Naive thymus-derived CD4-positive, alpha-beta T cell (primary cell): ENCODE measurements around the gene BET1. TPM values are rescaled to one million over a fixed set of nuclear protein-coding genes. Genes with fewer than 3 reads are reported as not detected.

ENCODE experiments used
- ATAC-seq: fragments of 150-1000 bp; cut with Tn5 transposase; 2 replicates; pipeline ENCODE4 v1.10.0; 2021; ENCODE audit warnings: mild to moderate bottlenecking, moderate library complexity
- CTCF ChIA-PET: fragments of 350-600 bp; sonication (Branson Sonifier 250); formaldehyde crosslinking; loops from one replicate; lab custom pipeline; 2021; ENCODE audit warnings: antibody characterized with exemption; lab: Charles Lee
- POLR2A ChIA-PET: fragments of 350-600 bp; sonication (Branson Sonifier 250); formaldehyde crosslinking; loops from one replicate; lab custom pipeline; 2021; ENCODE audit warnings: antibody characterized with exemption, inconsistent platforms; lab: Charles Lee
- DNase-seq, 9 donors: peaks; one replicate each; pipeline versions ENCODE4 v3.0.0 to v3.0.0-alpha.2; 2020 to 2022; ENCODE audit warnings: mixed read lengths in 1 of 9
- H3K27ac ChIP-seq: one replicate; pipeline ENCODE4 v1.7.0; 2013; ENCODE audit warnings: mild to moderate bottlenecking, low read depth, low read length, moderate library complexity
- H3K27me3 ChIP-seq, 2 donors: one replicate each; pipeline ENCODE4 v1.7.0; 2013; ENCODE audit warnings: low read length in 2 of 2, mild to moderate bottlenecking in 2 of 2, moderate library complexity in 2 of 2; ENCODE audit not compliant: control insufficient read depth in 2 of 2, insufficient read depth in 2 of 2
- H3K36me3 ChIP-seq, 3 experiments: 1 replicate in 2 of 3; 2 replicates in 1 of 3; pipeline ENCODE4 v1.7.0; 2013; ENCODE audit warnings: low read length in 3 of 3, mild to moderate bottlenecking in 3 of 3, moderate library complexity in 1 of 3; ENCODE audit not compliant: insufficient read depth in 3 of 3, control insufficient read depth in 2 of 3
- H3K4me1 ChIP-seq, 2 donors: one replicate each; pipeline ENCODE4 v1.7.0; 2013; ENCODE audit warnings: low read length in 2 of 2, mild to moderate bottlenecking in 2 of 2, moderate library complexity in 1 of 2; ENCODE audit not compliant: control insufficient read depth in 2 of 2, insufficient read depth in 2 of 2
- H3K4me3 ChIP-seq: 2 replicates; pipeline ENCODE4 v1.7.0; 2013; ENCODE audit warnings: mild to moderate bottlenecking, low read length
- H3K9me3 ChIP-seq, 3 experiments: 1 replicate in 2 of 3; 2 replicates in 1 of 3; pipeline ENCODE4 v1.7.0; 2013; ENCODE audit warnings: low read length in 3 of 3; ENCODE audit not compliant: control insufficient read depth in 2 of 3
- H3K27ac Mint-ChIP-seq, 9 donors: one replicate each; pipeline ENCODE4 v1.8.0; 2020 to 2022; ENCODE audit warnings: mixed read lengths in 9 of 9, mild to moderate bottlenecking in 8 of 9, moderate library complexity in 5 of 9, inconsistent platforms in 2 of 9
- H3K27me3 Mint-ChIP-seq, 5 donors: one replicate each; pipeline ENCODE4 v1.8.0; 2021 to 2022; ENCODE audit warnings: mixed read lengths in 5 of 5, mild to moderate bottlenecking in 1 of 5
- H3K36me3 Mint-ChIP-seq, 5 donors: one replicate each; pipeline ENCODE4 v1.8.0; 2020 to 2022; ENCODE audit warnings: mixed read lengths in 5 of 5, mild to moderate bottlenecking in 3 of 5, inconsistent platforms in 1 of 5
- H3K4me1 Mint-ChIP-seq, 7 donors: one replicate each; pipeline ENCODE4 v1.8.0; 2020 to 2022; ENCODE audit warnings: mixed read lengths in 7 of 7, mild to moderate bottlenecking in 3 of 7, inconsistent platforms in 1 of 7
- H3K4me3 Mint-ChIP-seq, 10 donors: one replicate each; pipeline ENCODE4 v1.8.0; 2020 to 2022; ENCODE audit warnings: mild to moderate bottlenecking in 10 of 10, mixed read lengths in 10 of 10, moderate library complexity in 6 of 10, inconsistent platforms in 2 of 10
- H3K9me3 Mint-ChIP-seq, 11 donors: one replicate each; pipeline ENCODE4 v1.8.0; 2020 to 2022; ENCODE audit warnings: mixed read lengths in 11 of 11, mild to moderate bottlenecking in 4 of 11, inconsistent platforms in 1 of 11, moderate library complexity in 1 of 11
- intact Hi-C, 2 donors: fragments of 100-400 bp; cut with micrococcal nuclease; formaldehyde crosslinking; loops; one replicate each; pipeline ENCODE4 v1.15.1; 2023
- polyA plus RNA-seq, 2 donors: library from polyadenylated mRNA; unstranded; fragments of 300-500 nt; fragmentation: Illumina TruSeq; gene quantifications; one replicate each; pipeline ENCODE4 v1.2.3, GENCODE V29; 2021
- total RNA-seq, 6 experiments: library from RNA in 5 of 6; stranded (reverse) in 5 of 6; gene quantifications; 1 replicate in 5 of 6; 2 replicates in 1 of 6; pipeline ENCODE4 v1.2.3 and lab custom pipeline; 2021 to 2026

Gene BET1
- total and polyA plus RNA-seq, 7 experiments from 2014 or later: 9.9 to 37.6 (median 13.9) TPM

GRCh38 chr7:94016786-94017185 lies 12.6 kb upstream of the BET1 start:
- Histone ChIP-seq H3K4me1 (no peaks in the 10 kb centered on the region), H3K36me3 (no peaks in the 10 kb centered on the region), H3K27ac (no peak overlapping the region), H3K4me3 (no peak overlapping the region), H3K9me3 (no peaks in the 10 kb centered on the region), H3K27me3 (no peaks in the 10 kb centered on the region)
- peaks cover 0 to 1% (median 0%) of the 10 kb centered on the region in 11 donors for H3K9me3 Mint-ChIP-seq
- ChIA-PET POLR2A (interaction anchor here (0.6 kb wide), 1 partner anchor 52 kb away, joined by 3 read pairs; no protein-coding TSS in a partner anchor), CTCF (interaction anchor here (0.7 kb wide), 1 partner anchor 932 kb away, joined by 3 read pairs; no protein-coding TSS in a partner anchor)
- ATAC-seq: no peak
- no peaks in the 10 kb centered on the region for H3K4me1 Mint-ChIP-seq
- H3K27me3 Mint-ChIP-seq: peaks cover 0 to 34% (median 28%) of the 10 kb centered on the region in 5 donors
- intact Hi-C loops: no loop called here
- H3K4me3 Mint-ChIP-seq: no peak overlapping the region
- no peak overlapping the region for H3K27ac Mint-ChIP-seq
- DNase-seq: no peak
- no peaks in the 10 kb centered on the region for H3K36me3 Mint-ChIP-seq

DNA sequence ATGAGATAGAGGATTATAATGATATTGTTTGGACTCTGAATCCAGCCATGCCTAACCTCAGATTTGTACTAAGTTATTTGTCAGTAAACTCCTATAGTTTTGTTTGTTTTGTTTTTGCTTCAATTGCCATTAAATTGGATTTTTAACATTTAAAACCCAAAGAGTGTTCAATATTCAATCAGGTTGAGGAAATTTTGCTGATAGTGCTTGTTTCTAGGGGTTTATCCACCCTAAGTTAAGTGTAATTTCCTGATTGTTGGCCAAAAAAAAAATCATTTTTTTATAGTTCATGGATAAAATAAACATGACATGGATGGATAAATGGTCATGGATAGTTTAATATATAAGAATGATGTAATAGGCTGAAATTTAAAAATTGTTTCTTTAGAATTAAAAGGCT lies 11.4 kb upstream of the BET1 start:
- Mint-ChIP-seq H3K27ac (no peak overlapping the region), H3K4me3 (no peak overlapping the region), H3K4me1 (no peaks in the 10 kb centered on the region), H3K36me3 (no peaks in the 10 kb centered on the region), H3K27me3 (peaks cover 0 to 34% (median 28%) of the 10 kb centered on the region in 5 donors), H3K9me3 (peaks cover 0 to 2% (median 0%) of the 10 kb centered on the region in 11 donors)
- Histone ChIP-seq H3K27ac (no peak overlapping the region), H3K9me3 (no peaks in the 10 kb centered on the region), H3K4me1 (no peaks in the 10 kb centered on the region), H3K36me3 (no peaks in the 10 kb centered on the region), H3K4me3 (no peak overlapping the region), H3K27me3 (no peaks in the 10 kb centered on the region)
- intact Hi-C loops: no loop called here
- no peak for DNase-seq
- CTCF ChIA-PET: no interaction called here
- POLR2A ChIA-PET: no interaction called here
- ATAC-seq: no peak

DNA sequence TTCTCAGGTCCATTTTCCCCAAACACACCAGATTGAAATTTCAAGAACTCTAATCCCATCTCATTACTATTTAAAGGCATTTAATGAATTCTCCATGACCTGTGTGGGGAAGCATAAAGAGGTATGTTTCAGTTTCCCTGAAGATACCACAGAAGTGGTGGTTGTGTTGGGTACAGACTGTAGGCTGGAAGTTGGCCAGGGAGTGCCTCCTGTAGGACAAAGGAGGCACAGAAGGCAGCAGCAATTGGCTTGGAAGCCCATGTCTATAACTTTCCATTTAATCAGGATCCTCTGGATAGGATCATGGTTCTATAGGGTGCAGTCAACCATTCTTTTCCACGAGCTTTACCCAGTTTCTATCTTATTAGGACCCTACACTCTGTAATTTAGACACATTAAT lies 8.6 kb upstream of the BET1 start:
- Histone ChIP-seq H3K27ac (no peak overlapping the region), H3K4me1 (no peaks in the 10 kb centered on the region), H3K36me3 (no peaks in the 10 kb centered on the region), H3K27me3 (no peaks in the 10 kb centered on the region), H3K4me3 (no peak overlapping the region), H3K9me3 (no peaks in the 10 kb centered on the region)
- ChIA-PET CTCF (no interaction called here), POLR2A (no interaction called here)
- Mint-ChIP-seq H3K27ac (no peak overlapping the region), H3K4me1 (no peaks in the 10 kb centered on the region), H3K4me3 (no peak overlapping the region), H3K36me3 (no peaks in the 10 kb centered on the region), H3K9me3 (peaks cover 0 to 2% (median 0%) of the 10 kb centered on the region in 11 donors), H3K27me3 (peaks cover 8 to 23% (median 15%) of the 10 kb centered on the region in 5 donors)
- DNase-seq (no peak), ATAC-seq (no peak)
- intact Hi-C loops: no loop called here

- H3K27me3 Mint-ChIP-seq: peaks cover 14 to 22% (median 20%) of the 10 kb centered on the region in 5 donors
- Histone ChIP-seq H3K27me3 (no peaks in the 10 kb centered on the region), H3K27ac (no peak overlapping the region), H3K36me3 (no peaks in the 10 kb centered on the region), H3K4me1 (no peaks in the 10 kb centered on the region), H3K9me3 (no peaks in the 10 kb centered on the region), H3K4me3 (no peak overlapping the region)
- H3K4me3 Mint-ChIP-seq: no peak overlapping the region
- H3K36me3 Mint-ChIP-seq: no peaks in the 10 kb centered on the region
- no peak overlapping the region for H3K27ac Mint-ChIP-seq
- DNase-seq: no peak
- peaks cover 0 to 2% (median 0%) of the 10 kb centered on the region in 11 donors for H3K9me3 Mint-ChIP-seq
- POLR2A ChIA-PET: no interaction called here
- CTCF ChIA-PET: no interaction called here
- H3K4me1 Mint-ChIP-seq: no peaks in the 10 kb centered on the region
- intact Hi-C loops: no loop called here
- ATAC-seq: no peak
Measured at GRCh38 chr7:94011714-94012353, 7.7 kb upstream of the BET1 start.

- intact Hi-C loops: loop anchor here in 1 of 2 donors (10.0 kb wide), 2 partner anchors 1764 to 1874 kb away; partner anchors contain the start of genes ANKIB1, CYP51A1 and KRIT1
- DNase-seq (no peak), ATAC-seq (no peak)
- CTCF ChIA-PET: no interaction called here
- Mint-ChIP-seq H3K4me3 (no peak overlapping the region), H3K9me3 (peaks cover 0 to 2% (median 0%) of the 10 kb centered on the region in 11 donors), H3K4me1 (peaks cover 0 to 16% (median 14%) of the 10 kb centered on the region in 7 donors), H3K27ac (no peak overlapping the region), H3K27me3 (peaks cover 7 to 28% (median 11%) of the 10 kb centered on the region in 5 donors), H3K36me3 (peaks cover 0 to 5% (median 0%) of the 10 kb centered on the region in 5 donors)
- POLR2A ChIA-PET: no interaction called here
- Histone ChIP-seq H3K27ac (no peak overlapping the region), H3K4me3 (no peak overlapping the region), H3K4me1 (peaks cover 0 to 6% of the 10 kb centered on the region in 2 donors), H3K9me3 (no peaks in the 10 kb centered on the region), H3K36me3 (peaks cover 0 to 3% (median 0%) of the 10 kb centered on the region in 3 experiments), H3K27me3 (no peaks in the 10 kb centered on the region)
Measured at GRCh38 chr7:94008537-94008936, 4.4 kb upstream of the BET1 start.

- ATAC-seq (no peak), DNase-seq (no peak)
- peaks cover 0 to 3% (median 0%) of the 10 kb centered on the region in 3 experiments for H3K36me3 ChIP-seq
- no peak overlapping the region for H3K4me3 Mint-ChIP-seq
- H3K36me3 Mint-ChIP-seq: peaks cover 0 to 5% (median 0%) of the 10 kb centered on the region in 5 donors
- H3K9me3 Mint-ChIP-seq: no peaks in the 10 kb centered on the region
- no peak overlapping the region for H3K27ac ChIP-seq
- peaks cover 0 to 28% (median 11%) of the 10 kb centered on the region in 5 donors for H3K27me3 Mint-ChIP-seq
- H3K4me1 Mint-ChIP-seq: peaks cover 17 to 43% (median 39%) of the 10 kb centered on the region in 7 donors
- H3K27me3 ChIP-seq: no peaks in the 10 kb centered on the region
- ChIA-PET CTCF (no interaction called here), POLR2A (no interaction called here)
- no peak overlapping the region for H3K27ac Mint-ChIP-seq
- peaks cover 3 to 17% of the 10 kb centered on the region in 2 donors for H3K4me1 ChIP-seq
- intact Hi-C loops: loop anchor here (2.0 to 10.0 kb wide), 6 partner anchors 81 to 1871 kb away; partner anchors contain the start of genes ANKIB1 (in 2 of the 2), KRIT1 (in 2 of the 2) and CYP51A1 (in 1 of the 2)
- H3K4me3 ChIP-seq: no peak overlapping the region
- H3K9me3 ChIP-seq: no peaks in the 10 kb centered on the region
Measured at GRCh38 chr7:94005753-94006152, 1.6 kb upstream of the BET1 start.
